Activated T-helper 17 cell treated with anti-CD3 and anti-CD28 coated beads, Interleukin-2, amount 50 U/mL, for 72 hours (primary cell): ENCODE data around the gene TNPO2. TPM values are rescaled to one million over a fixed set of nuclear protein-coding genes. Genes with fewer than 3 reads are reported as not detected.

Experiments used
- ATAC-seq: fragments of 150-1000 bp; cut with Tn5 transposase; replicated peaks from 2 replicates; pipeline ENCODE4 v1.10.0; 2021; ENCODE audit warnings: mild to moderate bottlenecking, moderate library complexity
- H3K27ac Mint-ChIP-seq: one replicate; pipeline ENCODE4 v1.8.0; 2022; ENCODE audit warnings: mixed read lengths
- H3K27me3 Mint-ChIP-seq: one replicate; pipeline ENCODE4 v1.8.0; 2022; ENCODE audit warnings: mixed read lengths
- H3K36me3 Mint-ChIP-seq: one replicate; pipeline ENCODE4 v1.8.0; 2022; ENCODE audit warnings: low read depth, mild to moderate bottlenecking, mixed read lengths
- H3K4me1 Mint-ChIP-seq: one replicate; pipeline ENCODE4 v1.8.0; 2022; ENCODE audit warnings: mixed read lengths
- H3K4me3 Mint-ChIP-seq: one replicate; pipeline ENCODE4 v1.8.0; 2022; ENCODE audit warnings: mild to moderate bottlenecking, mixed read lengths
- H3K9me3 Mint-ChIP-seq: one replicate; pipeline ENCODE4 v1.8.0; 2022; ENCODE audit warnings: mixed read lengths
- total RNA-seq, 2 donors: library from RNA; stranded (reverse); gene quantifications; one replicate each; pipeline ENCODE4 v1.2.3, GENCODE V29; 2022

TNPO2 gene
- 100 to 1,000 TPM in 1 of 2 donors, 10 to 100 TPM in 1; 71.9 to 106 TPM for total RNA-seq

- Mint-ChIP-seq H3K36me3 (peaks cover 65% of the 10 kb centered on the region), H3K27me3 (no peaks in the 10 kb centered on the region), H3K27ac (peak within 1 kb of the TSS; percentile 98), H3K4me3 (peak within 1 kb of the TSS; percentile 97), H3K4me1 (peaks cover 24% of the 10 kb centered on the region), H3K9me3 (no peaks in the 10 kb centered on the region)
- peak; percentile 34 for ATAC-seq
Measured at GRCh38 chr19:12723641-12724426, at the start of gene TNPO2. Gene TNPO2, minus strand, starts transcription at chr19:12723932. Its CDS starts 2,955 bp downstream, at chr19:12720977.

- Mint-ChIP-seq H3K4me3 (no peak overlapping the region), H3K27me3 (no peaks in the 10 kb centered on the region), H3K36me3 (no peaks in the 10 kb centered on the region), H3K9me3 (no peaks in the 10 kb centered on the region), H3K27ac (no peak overlapping the region), H3K4me1 (peaks cover 8% of the 10 kb centered on the region)
- ATAC-seq, result no peak
Measured at GRCh38 chr19:12772323-12772722, 48.6 kb upstream of the TNPO2 start.

- Mint-ChIP-seq H3K36me3 (no peaks in the 10 kb centered on the region), H3K4me3 (no peak overlapping the region), H3K27ac (no peak overlapping the region), H3K9me3 (no peaks in the 10 kb centered on the region), H3K27me3 (no peaks in the 10 kb centered on the region), H3K4me1 (peaks cover 8% of the 10 kb centered on the region)
- no peak for ATAC-seq
Measured at GRCh38 chr19:12770922-12771321, 47.2 kb upstream of the TNPO2 start.

GRCh38 chr19:12769689-12770088, 46.0 kb upstream of the TNPO2 start:
- no peaks in the 10 kb centered on the region for H3K36me3 Mint-ChIP-seq
- peaks cover 8% of the 10 kb centered on the region for H3K4me1 Mint-ChIP-seq
- H3K4me3 Mint-ChIP-seq, result peak overlapping the region; percentile 44
- H3K27me3 Mint-ChIP-seq, result no peaks in the 10 kb centered on the region
- ATAC-seq, result peak; percentile 90
- H3K27ac Mint-ChIP-seq, result no peak overlapping the region
- H3K9me3 Mint-ChIP-seq, result no peaks in the 10 kb centered on the region

GRCh38 chr19:12767666-12768065, 43.9 kb upstream of the TNPO2 start:
- Mint-ChIP-seq H3K36me3 (no peaks in the 10 kb centered on the region), H3K27me3 (no peaks in the 10 kb centered on the region), H3K4me3 (no peak overlapping the region), H3K27ac (no peak overlapping the region), H3K4me1 (peaks cover 5% of the 10 kb centered on the region), H3K9me3 (no peaks in the 10 kb centered on the region)
- no peak for ATAC-seq

- H3K27me3 Mint-ChIP-seq, result no peaks in the 10 kb centered on the region
- no peak for ATAC-seq
- H3K9me3 Mint-ChIP-seq, result no peaks in the 10 kb centered on the region
Measured at GRCh38 chr19:12767150-12767549, 43.4 kb upstream of the TNPO2 start.

GRCh38 chr19:12766051-12766521, 42.4 kb upstream of the TNPO2 start:
- peak; percentile 85 for ATAC-seq

More at GRCh38 chr19:12767150-12767549, 43.4 kb upstream of the TNPO2 start:
- H3K27ac Mint-ChIP-seq, result no peak overlapping the region
- H3K36me3 Mint-ChIP-seq, result no peaks in the 10 kb centered on the region
- H3K4me3 Mint-ChIP-seq, result no peak overlapping the region
- H3K4me1 Mint-ChIP-seq, result peaks cover 5% of the 10 kb centered on the region

GRCh38 chr19:12764698-12765097, 41.0 kb upstream of the TNPO2 start:
- no peaks in the 10 kb centered on the region for H3K36me3 Mint-ChIP-seq
- no peaks in the 10 kb centered on the region for H3K4me1 Mint-ChIP-seq
- no peaks in the 10 kb centered on the region for H3K27me3 Mint-ChIP-seq
- H3K27ac Mint-ChIP-seq, result no peak overlapping the region
- H3K9me3 Mint-ChIP-seq, result no peaks in the 10 kb centered on the region
- no peak overlapping the region for H3K4me3 Mint-ChIP-seq
- no peak for ATAC-seq

More at GRCh38 chr19:12766051-12766521, 42.4 kb upstream of the TNPO2 start:
- Mint-ChIP-seq H3K36me3 (no peaks in the 10 kb centered on the region), H3K9me3 (no peaks in the 10 kb centered on the region), H3K4me1 (peaks cover 5% of the 10 kb centered on the region), H3K4me3 (peak overlapping the region; percentile 48), H3K27ac (no peak overlapping the region), H3K27me3 (no peaks in the 10 kb centered on the region)

GRCh38 chr19:12763100-12763499, 39.4 kb upstream of the TNPO2 start:
- ATAC-seq, result no peak
- H3K4me1 Mint-ChIP-seq, result no peaks in the 10 kb centered on the region

GRCh38 chr19:12759686-12760085, 36.0 kb upstream of the TNPO2 start:
- no peak overlapping the region for H3K4me3 Mint-ChIP-seq
- H3K27ac Mint-ChIP-seq, result no peak overlapping the region
- no peak for ATAC-seq
- no peaks in the 10 kb centered on the region for H3K9me3 Mint-ChIP-seq
- H3K27me3 Mint-ChIP-seq, result peaks cover 8% of the 10 kb centered on the region
- H3K4me1 Mint-ChIP-seq, result no peaks in the 10 kb centered on the region
- H3K36me3 Mint-ChIP-seq, result no peaks in the 10 kb centered on the region

More at GRCh38 chr19:12763100-12763499, 39.4 kb upstream of the TNPO2 start:
- H3K27me3 Mint-ChIP-seq, result no peaks in the 10 kb centered on the region
- H3K27ac Mint-ChIP-seq, result no peak overlapping the region
- H3K9me3 Mint-ChIP-seq, result no peaks in the 10 kb centered on the region
- H3K36me3 Mint-ChIP-seq, result no peaks in the 10 kb centered on the region
- no peak overlapping the region for H3K4me3 Mint-ChIP-seq

GRCh38 chr19:12757544-12758274, 34.0 kb upstream of the TNPO2 start:
- Mint-ChIP-seq H3K4me1 (no peaks in the 10 kb centered on the region), H3K27me3 (peaks cover 8% of the 10 kb centered on the region), H3K9me3 (no peaks in the 10 kb centered on the region), H3K27ac (no peak overlapping the region), H3K4me3 (peak overlapping the region; percentile 35), H3K36me3 (no peaks in the 10 kb centered on the region)
- peak; percentile 89 for ATAC-seq

- no peaks in the 10 kb centered on the region for H3K4me1 Mint-ChIP-seq
- no peaks in the 10 kb centered on the region for H3K36me3 Mint-ChIP-seq
- no peak for ATAC-seq
Measured at GRCh38 chr19:12756150-12756883, 32.6 kb upstream of the TNPO2 start.

GRCh38 chr19:12754465-12755196, 30.9 kb upstream of the TNPO2 start:
- H3K4me1 Mint-ChIP-seq, result no peaks in the 10 kb centered on the region
- peaks cover 11% of the 10 kb centered on the region for H3K27me3 Mint-ChIP-seq
- no peak overlapping the region for H3K27ac Mint-ChIP-seq
- H3K4me3 Mint-ChIP-seq, result no peak overlapping the region
- ATAC-seq, result no peak
- no peaks in the 10 kb centered on the region for H3K9me3 Mint-ChIP-seq
- no peaks in the 10 kb centered on the region for H3K36me3 Mint-ChIP-seq

More at GRCh38 chr19:12756150-12756883, 32.6 kb upstream of the TNPO2 start:
- Mint-ChIP-seq H3K27ac (no peak overlapping the region), H3K4me3 (no peak overlapping the region), H3K9me3 (no peaks in the 10 kb centered on the region), H3K27me3 (peaks cover 11% of the 10 kb centered on the region)
